ENCODE results near the gene SNCAIP. TPM values are rescaled to one million over a fixed set of nuclear protein-coding genes. Genes with fewer than 3 reads are reported as not detected.

The SNCAIP gene
- total RNA-seq, 1 experiment from 2014 or later: not detected

- DNase-seq (ENCODE audit: low read depth, low spot score) (no peak), ATAC-seq (no peak)
- no peaks in the 10 kb centered on the region for H3K9me3 ChIP-seq (ENCODE audit: control insufficient read depth, insufficient read depth, low read depth, low read length)
- TF ChIP-seq, protein P1, sequence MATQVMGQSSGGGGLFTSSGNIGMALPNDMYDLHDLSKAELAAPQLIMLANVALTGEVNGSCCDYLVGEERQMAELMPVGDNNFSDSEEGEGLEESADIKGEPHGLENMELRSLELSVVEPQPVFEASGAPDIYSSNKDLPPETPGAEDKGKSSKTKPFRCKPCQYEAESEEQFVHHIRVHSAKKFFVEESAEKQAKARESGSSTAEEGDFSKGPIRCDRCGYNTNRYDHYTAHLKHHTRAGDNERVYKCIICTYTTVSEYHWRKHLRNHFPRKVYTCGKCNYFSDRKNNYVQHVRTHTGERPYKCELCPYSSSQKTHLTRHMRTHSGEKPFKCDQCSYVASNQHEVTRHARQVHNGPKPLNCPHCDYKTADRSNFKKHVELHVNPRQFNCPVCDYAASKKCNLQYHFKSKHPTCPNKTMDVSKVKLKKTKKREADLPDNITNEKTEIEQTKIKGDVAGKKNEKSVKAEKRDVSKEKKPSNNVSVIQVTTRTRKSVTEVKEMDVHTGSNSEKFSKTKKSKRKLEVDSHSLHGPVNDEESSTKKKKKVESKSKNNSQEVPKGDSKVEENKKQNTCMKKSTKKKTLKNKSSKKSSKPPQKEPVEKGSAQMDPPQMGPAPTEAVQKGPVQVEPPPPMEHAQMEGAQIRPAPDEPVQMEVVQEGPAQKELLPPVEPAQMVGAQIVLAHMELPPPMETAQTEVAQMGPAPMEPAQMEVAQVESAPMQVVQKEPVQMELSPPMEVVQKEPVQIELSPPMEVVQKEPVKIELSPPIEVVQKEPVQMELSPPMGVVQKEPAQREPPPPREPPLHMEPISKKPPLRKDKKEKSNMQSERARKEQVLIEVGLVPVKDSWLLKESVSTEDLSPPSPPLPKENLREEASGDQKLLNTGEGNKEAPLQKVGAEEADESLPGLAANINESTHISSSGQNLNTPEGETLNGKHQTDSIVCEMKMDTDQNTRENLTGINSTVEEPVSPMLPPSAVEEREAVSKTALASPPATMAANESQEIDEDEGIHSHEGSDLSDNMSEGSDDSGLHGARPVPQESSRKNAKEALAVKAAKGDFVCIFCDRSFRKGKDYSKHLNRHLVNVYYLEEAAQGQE (IDR thresholded peaks at IDR 0.05; ENCODE audit: insufficient read depth in 1 of 2, low read depth in 2 of 2, low read length in 1 of 2): no peak
- TF ChIP-seq, protein P2, sequence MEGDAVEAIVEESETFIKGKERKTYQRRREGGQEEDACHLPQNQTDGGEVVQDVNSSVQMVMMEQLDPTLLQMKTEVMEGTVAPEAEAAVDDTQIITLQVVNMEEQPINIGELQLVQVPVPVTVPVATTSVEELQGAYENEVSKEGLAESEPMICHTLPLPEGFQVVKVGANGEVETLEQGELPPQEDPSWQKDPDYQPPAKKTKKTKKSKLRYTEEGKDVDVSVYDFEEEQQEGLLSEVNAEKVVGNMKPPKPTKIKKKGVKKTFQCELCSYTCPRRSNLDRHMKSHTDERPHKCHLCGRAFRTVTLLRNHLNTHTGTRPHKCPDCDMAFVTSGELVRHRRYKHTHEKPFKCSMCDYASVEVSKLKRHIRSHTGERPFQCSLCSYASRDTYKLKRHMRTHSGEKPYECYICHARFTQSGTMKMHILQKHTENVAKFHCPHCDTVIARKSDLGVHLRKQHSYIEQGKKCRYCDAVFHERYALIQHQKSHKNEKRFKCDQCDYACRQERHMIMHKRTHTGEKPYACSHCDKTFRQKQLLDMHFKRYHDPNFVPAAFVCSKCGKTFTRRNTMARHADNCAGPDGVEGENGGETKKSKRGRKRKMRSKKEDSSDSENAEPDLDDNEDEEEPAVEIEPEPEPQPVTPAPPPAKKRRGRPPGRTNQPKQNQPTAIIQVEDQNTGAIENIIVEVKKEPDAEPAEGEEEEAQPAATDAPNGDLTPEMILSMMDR (IDR thresholded peaks at IDR 0.05): no peak
- no peak for TF ChIP-seq POLR2AphosphoS5 (IDR thresholded peaks at IDR 0.05; ENCODE audit: low read depth, low read length)
- no peak for TF ChIP-seq TCF7L2 (IDR thresholded peaks at IDR 0.05; ENCODE audit: low read depth, low read length)
- TF ChIP-seq SIN3A (IDR thresholded peaks at IDR 0.05; ENCODE audit: borderline replicate concordance, insufficient read depth, low read depth, low read length): no peak
- no TSS peak for BruUV-seq (replicated peaks)
- H3K36me3 ChIP-seq (ENCODE audit: control insufficient read depth, insufficient read depth, low read length): no peaks in the 10 kb centered on the region
- intact Hi-C loops (cut with micrococcal nuclease; ENCODE audit: unreplicated experiment) (no loop called here), in situ Hi-C loops (cut with HindIII; ENCODE audit: low pct_unique_long_range_greater_than_20kb, low sequenced_read_pairs) (no loop called here)
- H3K27ac ChIP-seq (ENCODE audit: low read length): no peak overlapping the region
- POLR2A ChIA-PET: no interaction called here
- no peak overlapping the region for H3K4me3 ChIP-seq (ENCODE audit: low read depth in 2 of 2, low read length in 2 of 2)
- peaks cover 2% of the 10 kb centered on the region; the same call in 1 of the 2 replicates for H3K27me3 ChIP-seq (ENCODE audit: control insufficient read depth, insufficient read depth, low read length)
- CTCF ChIA-PET: no interaction called here
- no peaks in the 10 kb centered on the region for H3K4me1 ChIP-seq (ENCODE audit: control insufficient read depth, insufficient read depth, low read length)
Observed at GRCh38 chr5:122342256-122342655, 30.2 kb downstream of the SNCAIP start.

DNA sequence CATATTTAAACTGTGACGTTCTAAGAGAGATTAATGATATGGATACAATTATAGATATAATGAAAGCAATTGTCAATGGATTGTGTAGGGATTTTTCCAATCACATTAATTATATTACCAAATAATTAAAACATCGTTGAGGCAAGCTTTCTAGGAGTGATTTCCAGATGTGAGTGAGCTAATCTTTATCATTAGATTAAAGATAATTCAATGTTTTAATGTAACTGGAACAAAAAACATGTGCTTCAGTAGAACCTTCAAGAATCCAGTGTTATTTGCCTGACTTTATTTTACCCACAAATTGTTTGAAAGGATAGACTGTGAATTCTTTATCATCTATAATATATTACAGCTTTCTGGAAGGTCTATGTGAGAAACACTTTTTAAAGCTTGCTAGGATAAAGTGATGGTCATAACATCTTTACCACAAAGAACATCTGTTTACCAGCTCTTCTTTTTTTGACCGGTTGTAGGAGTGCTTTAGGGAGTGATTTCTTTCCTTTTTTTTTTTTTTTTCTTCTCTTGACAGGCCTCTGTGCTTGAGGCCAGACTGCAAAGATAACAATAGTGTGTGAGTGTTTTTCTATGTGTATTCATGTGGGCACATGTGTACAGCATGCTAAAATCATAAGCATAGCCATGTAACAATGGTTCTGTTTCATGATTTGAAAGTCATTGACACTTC lies 35.0 kb downstream of the SNCAIP start:
- TF ChIP-seq, protein P1 (IDR thresholded peaks at IDR 0.05; ENCODE audit: insufficient read depth in 1 of 2, low read depth in 2 of 2, low read length in 1 of 2): no peak
- TF ChIP-seq TCF7L2 (IDR thresholded peaks at IDR 0.05; ENCODE audit: low read depth, low read length) (no peak), SIN3A (IDR thresholded peaks at IDR 0.05; ENCODE audit: borderline replicate concordance, insufficient read depth, low read depth, low read length) (no peak), POLR2AphosphoS5 (IDR thresholded peaks at IDR 0.05; ENCODE audit: low read depth, low read length) (no peak)
- TF ChIP-seq, protein P2 (IDR thresholded peaks at IDR 0.05): no peak
- no peaks in the 10 kb centered on the region for H3K36me3 ChIP-seq (ENCODE audit: control insufficient read depth, insufficient read depth, low read length)
- intact Hi-C loops (cut with micrococcal nuclease; ENCODE audit: unreplicated experiment): no loop called here
- H3K27me3 ChIP-seq (ENCODE audit: control insufficient read depth, insufficient read depth, low read length): peaks cover 2% of the 10 kb centered on the region; the same call in 1 of the 2 replicates
- H3K9me3 ChIP-seq (ENCODE audit: control insufficient read depth, insufficient read depth, low read depth, low read length): no peaks in the 10 kb centered on the region
- ChIA-PET CTCF (no interaction called here), POLR2A (no interaction called here)
- no peak overlapping the region for H3K27ac ChIP-seq (ENCODE audit: low read length)
- DNase-seq (ENCODE audit: low read depth, low spot score) (no peak), ATAC-seq (no peak)
- H3K4me3 ChIP-seq (ENCODE audit: low read depth in 2 of 2, low read length in 2 of 2): no peak overlapping the region
- H3K4me1 ChIP-seq (ENCODE audit: control insufficient read depth, insufficient read depth, low read length): no peaks in the 10 kb centered on the region
- in situ Hi-C loops (cut with HindIII; ENCODE audit: low pct_unique_long_range_greater_than_20kb, low sequenced_read_pairs): no loop called here
- BruUV-seq (replicated peaks): no TSS peak
